Subcutaneous adipose tissue (tissue), 4 donors: ENCODE measurements around the gene CMSS1. TPM values are rescaled to one million over a fixed set of nuclear protein-coding genes. Genes with fewer than 3 reads are reported as not detected.

Experiments
- CTCF ChIP-seq: fragments of 450-650 bp; IDR thresholded peaks from one replicate; pipeline ENCODE4 v1.5.1; 2016; ENCODE audit warnings: low read depth, mild to moderate bottlenecking, control low read depth, antibody characterized with exemption, moderate library complexity
- total RNA-seq, 4 donors: library from RNA; depleted of rRNA; stranded (reverse); fragments of >200 nt; gene quantifications; one replicate each; pipeline ENCODE4 v1.1.0, GENCODE V29; 2016

The CMSS1 gene
- total RNA-seq, 4 donors from 2014 or later, result 9.9 to 32.1 (median 19.1) TPM

GRCh38 chr3:100131241-100131640, 313.6 kb downstream of the CMSS1 start:
- no peak for TF ChIP-seq CTCF

GRCh38 chr3:100136921-100137320, 319.3 kb downstream of the CMSS1 start:
- TF ChIP-seq CTCF, result no peak

GRCh38 chr3:100140976-100141375, 323.3 kb downstream of the CMSS1 start:
- no peak for TF ChIP-seq CTCF

- TF ChIP-seq CTCF, result no peak
These were observed 323.9 kb downstream of the CMSS1 start for GRCh38 chr3:100141586-100141985.

- no peak for TF ChIP-seq CTCF
These were observed 326.7 kb downstream of the CMSS1 start for GRCh38 chr3:100144255-100144866.

GRCh38 chr3:100149130-100149529, 331.5 kb downstream of the CMSS1 start:
- TF ChIP-seq CTCF, result no peak

- no peak for TF ChIP-seq CTCF
These were observed 332.2 kb downstream of the CMSS1 start for GRCh38 chr3:100149713-100150415.
